MM.1S (cell line): Measurements from ENCODE around the gene LATS2.

Source experiments
- CTCF ChIP-seq: fragments of 300-600 bp; sonication (generic); IDR thresholded peaks from 2 replicates; pipeline ENCODE4 v1.5.1; 2016; ENCODE audit warnings: antibody characterized with exemption, low read length, mixed read lengths
- EZH2 ChIP-seq: fragments of 300-600 bp; sonication (generic); optimal IDR thresholded peaks from 2 replicates; pipeline ENCODE3; 2017; ENCODE audit warnings: low read depth, mild to moderate bottlenecking, antibody characterized with exemption, low read length, mixed read lengths
- EZH2phosphoT487 ChIP-seq: fragments of 300-600 bp; sonication (generic); IDR thresholded peaks from 2 replicates; pipeline ENCODE4 v1.6.1; 2018; ENCODE audit warnings: antibody characterized with exemption, low read length

GRCh38 chr13:20993661-20994440, 67.5 kb downstream of the LATS2 start:
- TF ChIP-seq CTCF = no peak
- TF ChIP-seq EZH2phosphoT487 = no peak
- TF ChIP-seq EZH2 = no peak
